C1 segment of cervical spinal cord (tissue), 14 donors: Measurements from ENCODE around the gene GULP1.
"Not testable (repeated sequence)": the region's sequence is repeated elsewhere in the genome, so short reads cannot be mapped to it uniquely, and the experiment has no call there.

Source experiments
- DNase-seq, 14 donors: peaks; one replicate each; lab custom pipeline; 2025; lab: John Stamatoyannopoulos, UW

GULP1 gene

DNA sequence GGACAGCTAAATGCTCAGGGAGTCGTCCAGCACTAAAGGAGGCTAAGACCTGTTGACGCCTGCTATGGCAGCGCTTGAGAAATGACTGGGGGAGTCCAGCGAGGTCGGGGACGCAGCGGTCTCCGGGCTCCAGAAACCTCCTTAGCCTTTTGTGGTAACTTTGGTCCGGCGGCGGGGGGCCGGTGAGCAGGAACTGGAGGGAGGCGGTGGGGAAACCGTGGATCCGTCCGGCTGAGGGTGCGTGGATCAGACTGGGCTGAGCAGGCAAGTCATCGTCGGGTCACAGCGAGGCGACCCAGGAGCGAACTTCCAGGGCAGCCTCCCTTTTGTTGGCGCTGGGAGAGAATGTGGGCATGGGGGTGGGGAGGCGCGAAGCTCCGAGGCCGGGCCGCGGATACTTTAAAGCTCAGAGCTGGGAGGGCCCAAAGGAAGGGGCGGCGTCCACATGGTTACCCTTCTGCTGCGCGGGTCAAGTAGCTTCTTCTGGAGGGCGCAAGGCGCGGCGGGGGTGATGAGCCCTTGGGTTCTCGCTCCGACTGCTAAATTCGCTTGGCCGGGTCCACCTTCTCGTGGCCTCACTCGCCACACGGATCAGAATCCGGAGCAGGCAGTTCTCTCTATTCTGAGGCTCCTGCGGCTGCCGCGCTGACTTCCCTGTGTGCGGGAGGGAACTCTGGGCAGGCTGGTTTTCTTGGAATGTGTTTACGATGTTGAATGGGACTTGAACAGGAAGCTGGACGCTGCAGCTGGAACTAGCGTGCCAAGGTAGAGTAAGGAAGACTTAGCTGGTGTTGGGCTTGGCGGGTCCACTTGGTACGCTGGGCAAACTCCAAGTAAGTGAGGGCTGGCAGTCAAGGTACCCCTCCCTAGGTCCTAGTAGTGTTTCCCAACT, 920 bp downstream of the GULP1 start:
- DNase-seq: peak in 10 of 14 donors; percentile 10 to 61 (median 42)

DNA sequence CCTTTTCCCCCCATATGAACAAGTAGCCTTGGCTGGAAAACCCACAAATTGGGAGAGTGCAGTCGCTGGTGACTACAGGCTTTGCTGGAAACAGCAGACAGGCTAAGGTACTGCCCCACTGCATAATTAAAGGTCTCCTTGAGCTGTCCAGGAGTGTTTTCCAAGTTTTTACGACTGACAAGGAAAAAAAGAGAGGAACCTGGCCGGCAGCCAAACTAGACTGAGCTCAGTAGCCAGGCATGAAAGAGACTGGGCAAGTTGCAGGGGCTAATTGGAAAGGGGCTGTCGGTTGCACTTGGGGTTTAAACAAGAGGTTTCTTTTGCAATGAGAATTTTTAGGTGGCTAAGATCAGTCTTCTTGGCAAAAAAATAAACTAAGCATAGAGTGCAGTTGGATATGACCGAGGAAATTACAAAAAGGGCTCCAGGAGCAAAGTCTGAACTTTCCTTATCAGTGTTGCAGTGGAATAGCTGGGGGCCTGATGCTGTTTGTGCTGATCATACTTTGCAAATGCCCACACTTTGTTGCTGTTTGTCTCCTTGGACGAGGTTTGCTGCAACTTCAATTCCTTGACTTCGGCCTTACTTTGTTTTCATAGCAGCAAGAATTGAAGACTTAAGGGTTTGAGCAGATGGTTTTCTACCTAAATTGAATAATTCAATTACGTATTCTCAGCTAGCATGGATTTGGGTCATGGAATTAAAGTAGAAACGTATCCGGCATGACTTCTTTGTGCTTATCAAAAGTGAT, 2.1 kb downstream of the GULP1 start:
- peak in 8 of 14 donors; percentile 3 to 41 (median 22) for DNase-seq

DNA sequence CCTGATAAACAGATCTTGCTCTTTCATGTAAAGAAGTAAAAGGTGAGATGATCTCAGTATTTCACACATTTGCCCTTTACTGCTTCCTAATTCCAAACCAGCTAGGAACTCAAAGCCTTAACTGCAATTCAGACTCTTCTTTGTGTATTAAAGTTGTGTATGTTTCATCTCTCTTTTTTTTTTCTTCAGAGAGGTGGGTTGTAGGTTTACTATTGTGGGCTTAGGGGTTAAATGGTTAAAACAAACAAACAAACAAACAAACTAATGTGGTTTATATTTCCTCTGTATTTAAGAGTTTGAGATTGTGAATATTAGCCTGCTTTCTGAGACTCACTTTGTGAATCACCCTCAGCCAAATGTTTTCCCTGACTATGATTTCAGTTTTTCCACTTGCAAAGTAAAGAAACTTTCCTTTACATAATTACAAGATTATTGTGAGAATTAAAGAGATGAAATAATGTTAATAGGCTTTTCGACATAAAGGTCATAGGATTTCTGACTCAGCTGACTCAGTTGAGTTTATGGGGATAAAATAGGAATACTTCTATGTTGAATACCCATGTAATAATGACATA, 2.8 kb downstream of the GULP1 start:
- DNase-seq: no peak

DNA sequence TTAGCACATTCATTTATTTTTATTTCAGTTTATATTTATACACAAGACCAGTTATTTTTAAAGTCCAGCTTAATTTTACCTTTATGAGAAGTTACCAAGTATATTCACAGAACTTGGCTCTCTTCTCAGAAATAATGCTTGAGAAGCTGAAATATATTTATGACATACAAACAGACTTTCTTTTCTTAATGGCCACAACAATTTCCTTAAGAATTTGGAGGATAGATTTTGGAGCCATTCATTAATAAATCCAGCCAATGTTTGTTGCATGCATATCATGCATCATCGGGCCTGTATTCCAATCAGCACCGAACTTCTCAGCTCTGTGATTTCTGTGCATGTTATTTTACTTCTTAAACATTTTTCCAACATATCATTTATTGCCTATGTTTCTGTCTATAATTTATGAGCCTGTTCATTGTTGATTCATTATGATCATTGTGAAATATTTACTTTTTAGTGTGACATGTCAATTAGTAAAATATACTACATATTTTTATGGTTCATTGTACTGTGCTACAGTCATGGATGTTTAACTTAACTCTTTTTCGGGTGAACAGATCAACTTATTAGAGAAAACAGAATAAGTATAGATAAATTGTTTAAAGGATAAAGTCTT, 3.5 kb downstream of the GULP1 start:
- no peak for DNase-seq

DNA sequence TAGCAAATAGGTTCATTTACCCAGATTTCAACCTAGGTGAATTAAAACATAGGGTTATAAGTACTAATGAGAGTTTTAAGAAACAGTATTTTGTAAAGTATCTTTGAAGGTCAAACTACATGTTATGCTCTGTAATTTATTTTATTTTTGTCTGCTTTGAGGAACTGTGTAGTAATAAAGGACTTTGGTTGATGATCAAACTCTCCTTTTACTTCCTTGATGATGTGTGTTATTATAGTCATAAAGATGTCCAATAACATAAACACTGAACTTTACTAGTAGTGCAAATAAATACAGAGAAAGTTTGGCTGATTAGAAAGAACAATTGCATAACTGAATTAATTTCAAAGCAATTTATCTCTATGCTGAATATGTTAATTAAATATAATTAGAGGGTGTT, 6.3 kb downstream of the GULP1 start:
- DNase-seq: no peak

DNA sequence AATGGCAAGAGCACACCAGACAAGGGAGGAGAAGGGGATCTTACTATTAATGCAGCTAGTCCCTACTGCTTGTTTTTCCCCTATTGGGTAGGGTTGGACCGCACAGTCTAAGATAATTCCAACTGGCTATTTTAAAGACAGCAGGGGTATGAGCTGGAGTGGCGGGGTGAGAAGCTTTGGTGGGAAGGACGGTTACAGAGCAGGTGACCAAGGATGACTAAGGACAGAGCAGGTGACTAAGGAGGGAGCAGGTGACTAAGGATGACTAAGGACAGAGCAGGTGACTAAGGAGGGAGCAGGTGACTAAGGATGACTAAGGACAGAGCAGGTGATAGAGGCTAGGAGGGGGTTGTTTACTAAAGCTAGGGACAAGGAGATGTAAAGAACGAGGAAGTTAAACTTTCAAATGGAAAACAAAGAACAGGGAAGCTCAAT, 7.3 kb downstream of the GULP1 start:
- DNase-seq: not testable (repeated sequence)

DNA sequence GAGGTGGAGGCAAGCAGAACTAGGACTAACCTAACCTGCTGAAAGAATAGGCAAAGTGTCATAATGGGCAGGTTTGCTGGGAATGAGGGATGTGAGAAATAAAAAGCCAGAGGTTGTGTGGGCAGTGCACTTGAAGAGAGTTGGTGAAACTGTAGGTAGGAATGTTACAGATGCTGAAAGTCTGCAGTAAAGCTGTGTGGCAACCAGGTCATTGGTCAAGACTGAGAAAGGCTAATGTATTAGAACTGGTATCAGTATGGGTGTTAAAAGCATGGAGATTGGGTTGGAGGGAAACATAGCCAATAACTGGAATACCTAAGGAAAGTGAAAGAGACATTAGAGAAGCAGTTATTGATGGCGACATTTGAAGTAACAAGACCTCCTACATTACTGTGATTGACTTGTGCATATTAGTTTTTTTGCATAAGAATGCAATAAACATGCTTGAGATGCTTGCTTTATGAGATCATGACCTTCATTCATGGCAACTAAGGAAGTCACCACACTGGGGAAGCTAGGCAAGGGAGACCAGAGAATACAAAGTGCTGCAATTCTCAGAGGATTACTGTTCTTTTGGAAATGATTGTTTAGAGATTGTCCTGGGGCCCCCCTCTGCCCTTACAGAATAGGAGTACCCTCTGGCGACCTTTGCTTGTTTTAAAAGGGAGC, 11.8 kb downstream of the GULP1 start:
- no peak for DNase-seq

DNA sequence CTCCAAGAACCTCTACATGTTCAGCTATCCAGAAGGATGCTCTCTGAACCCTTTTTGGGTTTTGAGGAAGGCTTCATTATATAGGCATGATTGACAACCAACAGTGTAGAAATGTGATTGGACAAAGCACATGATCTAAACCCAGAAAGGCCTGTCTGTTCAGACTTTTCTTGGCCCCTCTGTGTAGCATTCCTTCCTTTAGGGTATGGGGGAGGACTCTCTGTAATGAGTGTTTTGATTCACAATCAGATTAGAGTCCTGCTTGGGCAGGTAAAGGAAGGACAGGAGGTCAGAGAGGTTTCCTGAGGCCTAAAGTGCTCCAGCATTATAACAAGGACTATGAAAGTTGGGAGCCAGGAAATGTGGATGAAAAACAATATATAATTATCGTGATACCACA, 13.6 kb downstream of the GULP1 start:
- no peak for DNase-seq

DNA sequence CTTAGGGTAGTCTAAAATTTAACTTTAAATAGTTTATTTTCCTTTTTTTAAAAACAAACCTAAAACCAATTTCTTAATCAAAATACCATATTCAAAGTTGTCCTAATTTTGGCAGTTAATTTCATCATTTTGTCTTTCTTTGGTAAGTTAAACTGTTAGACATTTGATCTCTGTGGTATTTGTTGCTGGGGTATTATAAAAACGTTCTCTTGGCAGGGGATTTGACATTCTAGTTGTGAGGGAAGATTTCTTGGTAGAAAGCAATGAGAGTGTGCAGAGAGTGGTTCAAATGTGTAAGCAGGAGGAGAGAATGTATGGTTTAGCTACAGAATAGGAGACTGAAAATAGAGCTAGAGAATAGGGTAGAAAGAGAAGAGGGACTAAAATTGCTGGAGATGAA, 14.6 kb downstream of the GULP1 start:
- no peak for DNase-seq

DNA sequence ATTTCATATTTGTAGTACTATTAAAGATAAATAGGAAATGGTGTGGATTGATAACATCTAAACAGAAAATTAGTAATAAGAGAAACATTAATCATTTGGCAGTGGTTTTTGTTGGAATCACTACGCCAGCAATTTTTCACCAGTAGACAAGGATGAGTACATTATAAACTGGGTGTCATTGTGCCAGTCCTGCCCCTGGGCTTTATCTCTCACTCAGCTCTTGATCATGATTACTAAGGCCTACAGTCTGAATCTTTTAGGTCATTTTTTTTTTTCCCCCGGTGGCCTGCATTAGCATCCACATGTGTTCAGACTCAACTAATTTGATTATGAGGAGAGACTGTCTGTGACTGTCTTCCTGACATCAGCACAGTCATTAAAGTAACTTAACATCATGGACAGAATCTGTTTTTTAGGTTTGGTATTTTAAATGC, 16.2 kb downstream of the GULP1 start:
- no peak for DNase-seq

DNA sequence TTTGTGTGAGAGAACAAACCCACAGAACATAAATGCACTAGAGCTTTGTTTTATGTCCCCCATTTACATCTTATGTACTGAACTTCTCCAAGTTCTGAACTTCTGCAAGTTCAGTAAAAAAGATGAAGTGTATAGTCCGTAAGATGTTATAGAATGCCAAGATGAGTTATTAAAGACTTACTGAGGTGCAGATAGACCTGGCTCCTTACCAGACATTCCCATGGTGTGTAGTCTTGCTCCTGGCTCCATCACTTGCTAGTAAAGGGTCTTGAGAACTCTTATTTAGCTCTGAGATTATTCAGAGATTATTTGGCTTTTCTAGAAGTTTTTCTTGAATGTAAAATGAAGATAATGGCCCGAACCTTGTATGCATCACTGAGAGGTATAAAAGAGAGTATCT, 16.8 kb downstream of the GULP1 start:
- DNase-seq: no peak

DNA sequence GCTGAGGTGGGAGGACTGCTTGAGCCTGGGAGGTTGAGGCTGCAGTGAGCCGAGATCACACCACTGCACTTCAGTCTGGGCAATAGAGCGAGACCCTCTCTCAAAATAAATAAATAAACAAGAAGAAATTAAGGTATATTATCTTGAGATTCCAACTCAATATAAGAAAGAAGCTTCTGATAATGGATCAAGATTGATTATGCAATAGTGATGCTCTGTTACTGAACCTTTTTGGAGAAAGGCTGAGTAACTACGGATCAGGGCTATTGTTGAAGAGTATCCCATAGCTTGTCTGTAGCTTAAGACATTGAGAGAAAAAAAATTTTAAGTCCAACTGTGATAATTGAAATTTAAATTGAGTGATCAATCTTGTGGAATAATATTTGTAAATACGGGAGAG, 17.7 kb downstream of the GULP1 start:
- no peak for DNase-seq

DNA sequence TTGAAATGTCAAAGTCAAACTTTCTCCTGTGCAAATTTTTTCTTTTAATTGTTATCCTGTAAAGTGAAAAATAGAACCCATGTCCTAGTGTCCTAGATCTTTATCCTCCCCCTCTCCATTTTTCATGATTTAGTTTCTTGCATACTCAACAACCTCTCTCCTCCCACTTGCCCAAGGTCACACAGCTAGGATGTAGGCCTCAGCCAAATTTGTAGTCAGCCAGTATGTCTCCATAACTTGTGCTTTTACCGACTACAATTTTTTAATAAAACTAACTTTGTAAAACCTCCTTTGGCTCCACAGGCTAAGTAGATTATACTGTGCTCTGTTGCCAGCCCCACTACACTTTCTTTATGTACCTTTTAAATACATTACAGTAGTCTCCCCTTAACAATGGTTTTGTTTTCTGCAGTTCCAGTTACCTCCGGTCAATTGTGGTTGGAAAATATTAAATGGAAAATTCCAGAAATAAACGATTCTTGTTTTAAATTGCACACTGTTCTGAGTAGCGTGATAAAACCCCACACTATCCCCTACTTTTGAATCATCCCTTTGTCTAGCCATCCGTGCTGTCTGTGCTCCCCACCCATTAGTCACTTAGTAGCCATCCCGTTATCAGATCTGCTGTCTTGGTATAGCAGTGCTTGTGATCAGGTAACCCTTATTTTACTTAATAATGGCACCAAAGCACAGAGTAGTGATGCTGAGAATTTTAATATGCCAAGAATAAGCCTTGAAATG, 22.8 kb downstream of the GULP1 start:
- DNase-seq: no peak

DNA sequence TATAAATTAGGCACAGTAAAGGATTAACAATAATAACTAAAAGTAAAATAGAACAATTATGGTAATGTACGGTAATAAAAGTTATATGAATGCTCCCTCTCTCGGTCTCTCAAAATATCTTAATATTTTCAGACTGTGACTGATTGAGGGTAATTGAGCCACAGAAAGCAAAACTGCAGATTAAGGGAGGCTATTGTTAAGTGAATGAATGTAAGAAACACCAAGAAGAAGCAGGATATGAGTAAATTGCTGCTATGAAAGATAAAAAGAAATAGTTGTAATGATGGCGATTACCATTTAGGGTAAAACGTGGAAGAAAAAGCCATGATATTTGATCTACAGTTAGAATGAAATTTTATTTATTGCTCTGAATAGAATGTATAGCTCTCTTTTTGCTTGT, 24.1 kb downstream of the GULP1 start:
- no peak for DNase-seq

DNA sequence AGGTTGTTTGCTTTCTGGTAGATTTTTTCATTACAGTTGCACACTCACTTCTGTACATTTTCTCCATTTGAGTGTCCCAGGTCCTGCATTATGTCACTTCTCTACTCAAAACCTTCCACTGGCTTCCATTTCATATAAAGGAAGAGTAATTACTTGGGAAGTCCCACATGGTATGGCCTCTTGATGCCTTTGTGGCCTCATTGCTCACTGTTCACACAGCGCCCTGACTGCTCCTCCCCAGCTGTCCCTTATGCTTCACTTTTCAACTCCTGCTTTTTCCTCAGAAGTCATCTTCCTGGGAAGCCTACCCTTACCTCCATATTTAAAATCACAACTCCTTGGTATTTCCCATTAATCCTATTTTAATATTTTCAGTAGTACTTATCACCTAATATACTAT, 24.7 kb downstream of the GULP1 start:
- no peak for DNase-seq

DNA sequence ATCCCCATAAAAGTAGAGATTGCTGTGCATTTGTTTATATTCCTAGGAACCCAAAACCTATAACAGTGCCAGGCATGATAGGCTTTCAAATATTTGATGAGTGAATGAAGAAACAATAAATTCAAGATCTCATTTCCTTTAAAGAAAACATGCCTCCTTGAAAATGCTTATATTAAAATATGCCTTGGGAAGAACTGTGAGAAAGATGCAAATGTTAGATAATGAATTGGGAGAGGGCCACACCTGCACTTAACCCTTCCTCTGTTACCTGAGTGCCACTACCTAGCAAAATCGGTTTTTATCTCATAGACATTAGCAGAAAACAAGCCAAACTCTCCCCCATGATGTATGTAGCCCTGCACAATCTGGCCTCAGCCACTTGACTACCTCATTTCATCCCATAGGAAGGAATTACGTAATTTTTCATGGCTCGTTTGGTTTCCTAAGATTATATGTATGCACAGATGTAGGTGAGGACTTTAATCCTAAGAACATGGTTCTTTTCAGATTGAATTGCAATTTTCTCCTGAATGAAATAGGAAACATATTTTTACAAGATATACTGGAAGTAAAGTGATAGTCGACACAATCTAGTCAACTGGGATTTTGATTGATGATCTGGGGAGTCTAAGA, 25.2 kb downstream of the GULP1 start:
- DNase-seq: no peak

DNA sequence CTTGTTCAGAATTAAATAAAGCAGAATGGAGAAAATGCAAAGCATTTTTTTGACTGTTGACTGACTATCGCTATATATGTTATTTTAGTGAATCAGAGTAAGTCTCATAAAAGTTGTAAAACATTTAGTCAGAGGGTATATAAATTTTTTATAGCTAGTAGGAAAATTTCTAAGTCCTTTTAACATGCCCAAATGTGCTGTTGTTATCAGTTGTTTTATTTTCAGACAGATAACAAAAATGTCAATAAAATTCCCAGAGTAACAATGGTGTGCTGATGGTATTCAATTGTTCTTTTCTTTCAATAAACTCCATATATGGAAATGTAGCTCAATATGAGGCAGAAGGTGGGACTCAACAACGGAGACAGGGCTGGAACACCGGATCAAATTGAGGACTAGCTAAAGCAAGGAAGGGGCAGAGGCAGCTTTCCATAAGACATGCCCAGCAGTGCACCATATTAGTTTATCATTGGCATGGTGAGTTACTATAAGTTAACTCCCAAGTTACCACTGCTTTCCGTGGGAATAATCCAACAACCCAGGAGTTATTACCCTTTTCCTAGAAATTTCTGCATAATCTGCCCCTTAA, 26.6 kb downstream of the GULP1 start:
- DNase-seq: no peak

DNA sequence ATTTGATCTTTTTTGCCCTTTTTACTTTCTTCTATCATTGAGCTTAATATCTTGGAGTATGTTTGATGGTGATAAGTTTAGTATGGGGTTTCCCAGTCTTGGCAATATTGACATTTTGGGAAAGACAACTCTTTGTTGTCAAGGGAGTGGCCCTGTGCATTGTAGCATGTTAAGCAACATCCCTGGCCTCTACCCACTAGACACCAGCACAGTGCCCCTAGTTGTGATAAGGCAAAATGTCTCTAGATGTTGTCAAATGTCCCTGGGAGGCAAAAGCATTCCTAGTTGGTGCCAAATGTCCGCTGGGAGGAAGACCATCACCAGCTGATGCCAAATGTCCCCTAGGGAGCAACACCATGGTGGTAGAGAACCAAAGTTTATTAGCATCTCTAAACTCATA, 28.2 kb downstream of the GULP1 start:
- DNase-seq: no peak

DNA sequence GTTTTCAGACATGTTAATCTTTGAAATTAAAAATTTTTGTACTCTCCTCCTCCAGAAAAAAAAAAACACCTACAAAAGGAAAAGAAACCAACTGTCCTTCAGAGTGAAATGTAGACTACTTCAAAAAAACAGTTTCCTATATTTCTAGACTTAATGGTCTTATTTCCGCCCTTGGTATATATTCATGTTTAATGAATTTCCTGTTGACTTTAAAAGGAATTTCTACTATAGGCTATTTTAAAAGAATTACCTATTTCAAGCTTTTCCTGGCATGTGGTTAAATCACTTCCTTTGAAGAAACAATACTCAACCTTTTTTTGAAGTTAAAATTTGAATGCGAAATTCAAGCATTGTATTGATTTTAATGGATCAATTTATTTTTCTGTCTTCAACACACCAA, 29.2 kb downstream of the GULP1 start:
- no peak for DNase-seq
